Ovary (tissue), 9 donors: ENCODE measurements around the gene SMIM5. TPM values are rescaled to one million over a fixed set of nuclear protein-coding genes. Genes with fewer than 3 reads are reported as not detected.
"Not testable (repeated sequence)": the region's sequence is repeated elsewhere in the genome, so short reads cannot be mapped to it uniquely, and the experiment has no call there.

Source experiments
- DNase-seq, 5 donors: peaks; one replicate each; pipeline ENCODE4 v3.0.0-alpha.2; 2019 to 2020
- H3K27ac ChIP-seq, 2 donors: fragments of 200-600 bp; one replicate each; pipeline versions ENCODE4 v1.5.1 to v1.8.0; 2019 to 2022
- H3K27me3 ChIP-seq: fragments of 200-600 bp; one replicate; pipeline ENCODE4 v1.8.0; 2022
- H3K36me3 ChIP-seq: fragments of 200-600 bp; sonication (generic); one replicate; pipeline ENCODE4 v1.5.1; 2019
- H3K4me1 ChIP-seq: one replicate; pipeline ENCODE4 v1.8.1; 2013; ENCODE audit warnings: mild to moderate bottlenecking, moderate library complexity; ENCODE audit not compliant: insufficient read depth
- H3K4me3 ChIP-seq: fragments of 200-600 bp; sonication (generic); one replicate; pipeline ENCODE4 v1.5.1; 2017
- H3K9me3 ChIP-seq, 2 donors: fragments of 200-600 bp in 1 of 2; sonication (generic) in 1 of 2; one replicate each; pipeline versions ENCODE4 v1.5.1 to v1.8.1; 2013 to 2019; ENCODE audit warnings: mild to moderate bottlenecking in 1 of 2, moderate library complexity in 1 of 2
- EP300 ChIP-seq: sonication (generic); formaldehyde crosslinking; IDR thresholded peaks from one replicate; pipeline ENCODE4 v1.6.1; 2017; ENCODE audit warnings: antibody characterized with exemption
- POLR2A ChIP-seq: fragments of 450-650 bp; IDR thresholded peaks from one replicate; pipeline ENCODE4 v1.6.1; 2017; ENCODE audit warnings: antibody characterized with exemption, mild to moderate bottlenecking, moderate library complexity
- WGBS, 3 donors: extraction: QIAGEN DNeasy Blood & Tissue Kit in 1 of 3; methylation state at CpG; one replicate each; pipeline versions ENCODE4 v1.1.5 to v1.1.7; 2013 to 2017; 5-methylcytosine and 5-hydroxymethylcytosine counted together
- intact Hi-C, 4 donors: fragments of 100-400 bp; cut with DNase I; formaldehyde crosslinking; loops; one replicate each; pipeline versions ENCODE4 v1.11.0 to v1.15.1; 2022 to 2023
- polyA plus RNA-seq, 2 donors: library from polyadenylated mRNA; stranded (reverse); fragments of 200-250 nt in 1 of 2; fragments of 350-450 nt in 1 of 2; fragmentation: Illumina TruSeq in 1 of 2; extraction: RNeasy Lipid Tissue Mini Kit (QIAGEN cat#74804) in 1 of 2; gene quantifications; one replicate each; pipeline ENCODE4 v1.2.3, GENCODE V29; 2013 to 2014
- total RNA-seq, 7 donors: library from RNA; depleted of rRNA in 2 of 7; stranded (reverse); fragments of >200 nt in 2 of 7; fragmentation: NEBNext Ultra II Directional in 3 of 7; extraction: Animal tissue kit (Norgen Biotek cat#: 25700) in 3 of 7; gene quantifications; one replicate each; pipeline versions ENCODE4 v1.1.0 to v1.2.4, GENCODE V29; 2016 to 2023
- TF ChIP-seq, protein P1 (sequence below), 3 donors: fragments of 450-650 bp in 2 of 3; fragments of 200-600 bp in 1 of 3; IDR thresholded peaks; one replicate each; pipeline versions ENCODE4 v1.5.1 to v1.8.0; 2016 to 2022; ENCODE audit warnings: antibody characterized with exemption in 3 of 3, mild to moderate bottlenecking in 1 of 3
- donor health status: DM: no; HTN: no; CAD: no; lungs with moderate emphysema.
- donor health status: DM: no; HTN: no; CAD: no.
- donor health status: Bipolar disorder and iron deficiency.
- donor health status: DM: yes; HTN: yes; CAD: no.
- donor health status: DM: no; HTN: no; CAD: no.
- donor health status: DM: yes; HTN: yes; CAD: no.

SMIM5 gene
- total and polyA plus RNA-seq, 9 donors = 0.51 to 7.9 (median 1.3) TPM

DNA sequence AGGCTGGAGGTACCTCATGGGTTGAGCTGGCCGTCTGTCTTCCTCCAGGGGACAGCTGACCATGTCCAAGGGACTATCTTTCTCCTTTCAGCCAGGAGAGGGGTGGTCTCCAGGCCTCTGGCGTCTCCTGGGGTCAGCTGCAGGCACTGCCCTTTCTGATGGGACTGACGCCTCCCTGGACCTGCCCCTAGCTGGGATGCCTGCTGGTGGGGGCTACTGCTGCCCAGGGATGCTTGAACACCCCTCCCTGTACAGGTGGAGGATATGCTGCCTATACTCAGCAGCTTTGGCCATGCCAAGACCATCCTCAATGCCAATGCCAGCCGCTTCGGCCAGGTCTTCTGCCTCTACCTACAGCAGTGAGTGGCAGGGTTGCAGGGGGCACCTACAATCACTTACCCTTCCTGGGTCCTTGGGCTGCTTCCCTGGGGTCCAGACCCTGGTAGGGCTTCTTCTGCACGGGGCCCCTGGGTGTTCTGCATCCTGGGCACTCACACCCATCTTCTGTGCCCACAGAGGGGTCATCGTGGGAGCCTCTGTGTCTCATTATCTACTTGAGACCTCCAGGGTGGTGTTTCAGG, 41.4 kb upstream of the SMIM5 start:
- TF ChIP-seq, protein P1, sequence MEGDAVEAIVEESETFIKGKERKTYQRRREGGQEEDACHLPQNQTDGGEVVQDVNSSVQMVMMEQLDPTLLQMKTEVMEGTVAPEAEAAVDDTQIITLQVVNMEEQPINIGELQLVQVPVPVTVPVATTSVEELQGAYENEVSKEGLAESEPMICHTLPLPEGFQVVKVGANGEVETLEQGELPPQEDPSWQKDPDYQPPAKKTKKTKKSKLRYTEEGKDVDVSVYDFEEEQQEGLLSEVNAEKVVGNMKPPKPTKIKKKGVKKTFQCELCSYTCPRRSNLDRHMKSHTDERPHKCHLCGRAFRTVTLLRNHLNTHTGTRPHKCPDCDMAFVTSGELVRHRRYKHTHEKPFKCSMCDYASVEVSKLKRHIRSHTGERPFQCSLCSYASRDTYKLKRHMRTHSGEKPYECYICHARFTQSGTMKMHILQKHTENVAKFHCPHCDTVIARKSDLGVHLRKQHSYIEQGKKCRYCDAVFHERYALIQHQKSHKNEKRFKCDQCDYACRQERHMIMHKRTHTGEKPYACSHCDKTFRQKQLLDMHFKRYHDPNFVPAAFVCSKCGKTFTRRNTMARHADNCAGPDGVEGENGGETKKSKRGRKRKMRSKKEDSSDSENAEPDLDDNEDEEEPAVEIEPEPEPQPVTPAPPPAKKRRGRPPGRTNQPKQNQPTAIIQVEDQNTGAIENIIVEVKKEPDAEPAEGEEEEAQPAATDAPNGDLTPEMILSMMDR (IDR thresholded peaks at IDR 0.05) = no peak
- TF ChIP-seq EP300 (no peak), POLR2A (no peak)
- H3K27me3 ChIP-seq = no peaks in the 10 kb centered on the region
- H3K9me3 ChIP-seq = no peaks in the 10 kb centered on the region
- no peak overlapping the region for H3K27ac ChIP-seq
- no peak for DNase-seq
- H3K4me3 ChIP-seq = no peak overlapping the region
- H3K36me3 ChIP-seq = no peaks in the 10 kb centered on the region
- intact Hi-C loops = loop anchor here in 1 of 4 donors (2.0 kb wide), 1 partner anchor 41 kb away; the partner anchor contains the start of gene SMIM5
- H3K4me1 ChIP-seq = peaks cover 6% of the 10 kb centered on the region
- WGBS, 3 donors = 88 to 94% (median 90%) methylated on average over 6 to 7 of the region's 7 CpGs

DNA sequence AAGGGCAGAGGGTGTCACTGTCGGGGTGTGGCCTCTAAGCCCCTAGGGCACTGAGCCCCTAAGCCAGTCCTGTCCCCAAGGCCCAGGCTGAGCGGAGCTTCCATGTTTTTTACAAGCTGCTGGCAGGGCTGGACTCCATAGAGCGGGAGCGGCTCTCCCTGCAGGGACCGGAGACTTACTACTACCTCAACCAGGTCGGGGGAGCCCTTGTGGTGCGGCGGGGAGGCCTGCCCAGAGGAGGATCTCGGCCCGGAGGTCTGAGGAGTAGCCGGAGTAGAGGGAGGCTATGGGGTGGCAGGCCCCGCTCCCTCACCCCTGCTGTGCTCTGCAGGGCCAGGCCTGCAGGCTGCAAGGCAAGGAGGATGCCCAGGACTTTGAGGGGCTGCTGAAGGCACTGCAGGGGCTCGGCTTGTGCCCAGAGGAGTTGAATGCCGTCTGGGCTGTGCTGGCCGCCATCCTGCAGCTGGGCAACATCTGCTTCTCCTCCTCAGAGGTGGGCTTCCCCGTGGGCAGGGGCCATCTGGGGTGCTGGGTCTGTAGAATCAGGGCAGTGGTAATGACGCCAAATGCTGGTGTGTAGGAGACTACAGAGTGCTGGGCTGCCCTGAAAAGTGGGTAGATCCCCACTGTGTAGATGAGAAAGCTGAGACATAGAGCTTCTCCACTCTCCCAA, 40.8 kb upstream of the SMIM5 start:
- H3K4me3 ChIP-seq = no peak overlapping the region
- no peaks in the 10 kb centered on the region for H3K27me3 ChIP-seq
- H3K27ac ChIP-seq = no peak overlapping the region
- 84 to 91% (median 87%) methylated on average over 16 to 17 of the region's 17 CpGs for WGBS, 3 donors
- intact Hi-C loops = no loop called here
- no peaks in the 10 kb centered on the region for H3K36me3 ChIP-seq
- no peak for DNase-seq
- no peak for TF ChIP-seq POLR2A
- TF ChIP-seq, protein P1 (IDR thresholded peaks at IDR 0.05) = no peak
- TF ChIP-seq EP300 = no peak
- no peaks in the 10 kb centered on the region for H3K9me3 ChIP-seq
- H3K4me1 ChIP-seq = peaks cover 5% of the 10 kb centered on the region

DNA sequence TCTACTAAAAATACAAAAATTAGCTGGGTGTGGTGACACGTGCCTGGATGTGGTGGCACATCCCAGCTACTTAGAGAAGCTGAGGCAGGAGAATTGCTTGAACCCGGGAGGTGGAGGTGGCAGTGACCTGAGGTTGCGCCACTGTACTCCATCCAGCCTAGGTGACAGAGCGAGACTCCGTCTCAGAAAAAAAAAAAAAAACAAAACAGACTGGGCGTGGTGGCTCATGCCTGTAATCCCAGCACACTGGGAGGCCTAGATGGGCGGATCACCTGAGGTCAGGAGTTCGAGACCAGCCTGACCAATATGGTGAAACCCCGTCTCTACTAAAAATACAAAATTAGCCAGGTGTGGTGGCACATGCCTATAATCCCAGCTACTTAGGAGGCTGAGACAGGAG, 39.8 kb upstream of the SMIM5 start:
- DNase-seq, H3K9me3 ChIP-seq, intact Hi-C loops, H3K4me3 ChIP-seq, H3K27me3 ChIP-seq, H3K4me1 ChIP-seq, H3K36me3 ChIP-seq, H3K27ac ChIP-seq: not testable (repeated sequence)
- WGBS, 3 donors = 92 to 94% (median 92%) methylated on average over 9 of the region's 9 CpGs

DNA sequence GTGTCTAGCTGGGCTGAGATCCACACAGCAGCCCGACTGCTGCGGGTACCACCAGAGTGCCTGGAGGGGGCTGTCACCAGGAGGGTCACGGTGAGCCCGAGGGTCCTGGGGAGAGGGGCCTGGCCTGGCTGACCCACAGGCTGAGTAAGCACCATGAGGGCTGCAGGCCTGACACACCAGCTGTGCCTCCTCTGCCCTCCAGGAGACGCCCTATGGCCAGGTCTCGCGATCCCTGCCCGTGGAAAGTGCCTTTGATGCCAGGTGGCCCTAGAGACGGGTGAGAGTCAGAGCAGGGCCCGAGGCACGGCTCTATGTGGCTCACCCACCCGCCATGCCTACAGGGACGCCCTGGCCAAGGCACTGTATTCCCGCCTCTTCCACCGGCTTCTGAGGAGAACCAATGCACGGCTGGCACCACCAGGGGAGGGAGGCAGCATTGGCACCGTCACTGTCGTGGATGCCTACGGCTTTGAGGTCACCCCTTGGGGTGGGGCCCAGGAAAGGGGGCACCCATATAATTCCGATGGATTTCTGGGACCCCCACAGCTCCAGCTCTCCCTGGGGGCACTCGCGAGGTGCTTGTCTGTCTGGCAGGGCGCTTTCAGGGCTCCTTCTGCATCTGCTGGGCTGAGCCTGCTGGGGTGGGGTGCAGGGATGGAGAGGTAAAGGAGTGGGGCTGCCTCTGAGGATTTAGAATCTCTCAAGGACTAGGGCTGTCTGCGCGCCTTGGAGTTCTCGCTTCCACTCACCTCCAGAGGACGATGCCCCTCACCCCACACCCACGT, 38.5 kb upstream of the SMIM5 start:
- WGBS, 3 donors = 62 to 86% (median 75%) methylated on average over 11 to 28 of the region's 28 CpGs

More for the DNA sequence above, 38.5 kb upstream of the SMIM5 start:
- H3K27me3 ChIP-seq = no peaks in the 10 kb centered on the region
- no peaks in the 10 kb centered on the region for H3K9me3 ChIP-seq
- intact Hi-C loops = loop anchor here in 1 of 4 donors (5.0 kb wide), 1 partner anchor 172 kb away; no protein-coding TSS in a partner anchor
- H3K27ac ChIP-seq = no peak overlapping the region
- H3K4me3 ChIP-seq = no peak overlapping the region
- no peaks in the 10 kb centered on the region for H3K36me3 ChIP-seq
- H3K4me1 ChIP-seq = peaks cover 3% of the 10 kb centered on the region
- peak in 1 of 5 donors; percentile 28 for DNase-seq
- TF ChIP-seq POLR2A (no peak), EP300 (no peak)
- TF ChIP-seq, protein P1 (IDR thresholded peaks at IDR 0.05) = no peak
